Upper lobe of left lung (tissue), 6 donors: ENCODE results near the gene MADD. TPM values are rescaled to one million over a fixed set of nuclear protein-coding genes. Genes with fewer than 3 reads are reported as not detected.

Experiments used
- ATAC-seq, 2 donors: fragments of 200-7000 bp; cut with Tn5 transposase; one replicate each; pipeline ENCODE4 v1.9.1; 2022; ENCODE audit warnings: mild to moderate bottlenecking in 2 of 2, moderate library complexity in 2 of 2; ENCODE audit not compliant: low FRiP score in 2 of 2
- DNase-seq, 2 donors: peaks; one replicate each; pipeline ENCODE4 v3.0.0-alpha.2; 2019 to 2020
- H3K27ac ChIP-seq, 4 donors: fragments of 200-600 bp; sonication (generic); one replicate each; pipeline ENCODE4 v1.5.1; 2016 to 2019
- H3K27me3 ChIP-seq, 4 donors: fragments of 200-600 bp; sonication (generic); one replicate each; pipeline ENCODE4 v1.5.1; 2017 to 2019
- H3K36me3 ChIP-seq, 4 donors: fragments of 200-600 bp; sonication (generic); one replicate each; pipeline ENCODE4 v1.5.1; 2016 to 2019
- H3K4me1 ChIP-seq, 4 donors: fragments of 200-600 bp; sonication (generic); one replicate each; pipeline ENCODE4 v1.5.1; 2018 to 2019
- H3K4me3 ChIP-seq, 4 donors: fragments of 200-600 bp; sonication (generic); one replicate each; pipeline ENCODE4 v1.5.1; 2017 to 2019; ENCODE audit warnings: mild to moderate bottlenecking in 2 of 4, moderate library complexity in 1 of 4
- H3K9me3 ChIP-seq, 4 donors: fragments of 200-600 bp; sonication (generic); one replicate each; pipeline ENCODE4 v1.5.1; 2018 to 2019
- EP300 ChIP-seq, 4 donors: sonication (generic); formaldehyde crosslinking; IDR thresholded peaks; one replicate each; pipeline ENCODE4 v1.5.1; 2017; ENCODE audit warnings: antibody characterized with exemption in 4 of 4, control low read depth in 2 of 4
- POLR2A ChIP-seq, 4 donors: fragments of 450-650 bp; IDR thresholded peaks; one replicate each; pipeline ENCODE4 v1.5.1; 2016 to 2017; ENCODE audit warnings: antibody characterized with exemption in 4 of 4, mild to moderate bottlenecking in 2 of 4
- POLR2AphosphoS5 ChIP-seq, 2 donors: sonication (generic); formaldehyde crosslinking; IDR thresholded peaks; one replicate each; pipeline ENCODE4 v1.5.1; 2017; ENCODE audit warnings: antibody characterized with exemption in 2 of 2
- WGBS, 2 donors: methylation state at CpG; one replicate each; pipeline ENCODE4 v1.1.5; 2017 to 2018; 5-methylcytosine and 5-hydroxymethylcytosine counted together
- total RNA-seq, 6 donors: library from RNA; depleted of rRNA in 4 of 6; stranded (reverse); fragments of >200 nt in 4 of 6; gene quantifications; one replicate each; pipeline versions ENCODE4 v1.1.0 to v1.2.1, GENCODE V29; 2016 to 2021
- TF ChIP-seq, protein P1 (sequence below), 6 experiments: fragments of 450-650 bp in 4 of 6; fragments of 200-600 bp in 2 of 6; sonication (generic) in 2 of 6; IDR thresholded peaks; one replicate each; pipeline ENCODE4 v1.5.1; 2016 to 2019; ENCODE audit warnings: antibody characterized with exemption in 6 of 6
- donor health status: DM: no; HTN: no; CAD: no; lungs with moderate emphysema.
- donor health status: DM: no; HTN: yes; CAD: no; lungs with severe emphysema.

Gene MADD
- total RNA-seq, 6 donors from 2014 or later: 39.6 to 129 (median 47.9) TPM

DNA sequence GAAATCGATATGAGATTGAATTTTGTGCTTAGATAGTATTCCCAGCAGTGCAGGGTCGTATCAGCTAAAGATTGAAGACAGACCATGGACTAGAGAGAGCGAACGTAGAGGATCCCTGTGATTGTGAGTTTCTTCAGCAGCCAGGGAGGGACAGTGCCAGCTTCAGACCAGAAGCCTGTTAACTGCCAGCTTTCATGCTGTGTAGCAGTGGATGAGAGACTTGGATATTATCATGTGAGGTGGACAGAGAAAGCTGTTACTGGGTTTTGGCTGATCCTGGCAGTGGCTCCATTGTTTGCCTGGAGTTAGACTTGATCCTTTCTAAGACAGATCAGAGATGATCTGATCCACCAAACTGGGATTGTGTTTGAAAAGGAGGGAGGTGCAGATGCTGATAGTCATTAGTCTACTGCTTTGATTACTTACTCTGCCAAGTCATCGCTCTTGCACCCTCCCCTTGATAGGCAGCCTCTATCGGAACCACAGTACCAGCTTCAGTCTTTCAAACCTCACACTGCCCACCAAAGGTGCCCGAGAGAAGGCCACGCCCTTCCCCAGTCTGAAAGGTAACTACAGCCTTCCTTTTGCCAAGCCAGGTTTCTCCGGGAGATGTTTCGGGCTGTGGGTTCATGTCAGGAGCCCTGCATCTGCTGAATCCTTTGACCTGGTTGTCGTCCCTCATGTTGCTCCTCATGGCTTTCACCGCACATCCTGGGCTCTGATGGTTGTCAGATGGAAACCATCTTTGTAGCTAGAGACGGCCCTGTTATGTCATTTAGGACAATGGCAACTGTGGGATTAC lies 16.2 kb downstream of the MADD start:
- TF ChIP-seq POLR2A (IDR thresholded peaks at IDR 0.05) (no peak), POLR2AphosphoS5 (IDR thresholded peaks at IDR 0.05) (no peak), EP300 (IDR thresholded peaks at IDR 0.05) (no peak)
- TF ChIP-seq, protein P1, sequence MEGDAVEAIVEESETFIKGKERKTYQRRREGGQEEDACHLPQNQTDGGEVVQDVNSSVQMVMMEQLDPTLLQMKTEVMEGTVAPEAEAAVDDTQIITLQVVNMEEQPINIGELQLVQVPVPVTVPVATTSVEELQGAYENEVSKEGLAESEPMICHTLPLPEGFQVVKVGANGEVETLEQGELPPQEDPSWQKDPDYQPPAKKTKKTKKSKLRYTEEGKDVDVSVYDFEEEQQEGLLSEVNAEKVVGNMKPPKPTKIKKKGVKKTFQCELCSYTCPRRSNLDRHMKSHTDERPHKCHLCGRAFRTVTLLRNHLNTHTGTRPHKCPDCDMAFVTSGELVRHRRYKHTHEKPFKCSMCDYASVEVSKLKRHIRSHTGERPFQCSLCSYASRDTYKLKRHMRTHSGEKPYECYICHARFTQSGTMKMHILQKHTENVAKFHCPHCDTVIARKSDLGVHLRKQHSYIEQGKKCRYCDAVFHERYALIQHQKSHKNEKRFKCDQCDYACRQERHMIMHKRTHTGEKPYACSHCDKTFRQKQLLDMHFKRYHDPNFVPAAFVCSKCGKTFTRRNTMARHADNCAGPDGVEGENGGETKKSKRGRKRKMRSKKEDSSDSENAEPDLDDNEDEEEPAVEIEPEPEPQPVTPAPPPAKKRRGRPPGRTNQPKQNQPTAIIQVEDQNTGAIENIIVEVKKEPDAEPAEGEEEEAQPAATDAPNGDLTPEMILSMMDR (IDR thresholded peaks at IDR 0.05): no peak
- no peaks in the 10 kb centered on the region for H3K27me3 ChIP-seq
- H3K36me3 ChIP-seq: peaks cover 77 to 100% (median 98%) of the 10 kb centered on the region in 4 donors
- no peaks in the 10 kb centered on the region for H3K9me3 ChIP-seq
- H3K4me3 ChIP-seq: no peak overlapping the region
- ATAC-seq (no peak), DNase-seq (no peak)
- 95 to 97% methylated on average over 13 of the region's 13 CpGs for WGBS, 2 donors
- no peaks in the 10 kb centered on the region for H3K4me1 ChIP-seq
- no peak overlapping the region for H3K27ac ChIP-seq

GRCh38 chr11:47288066-47288465 lies 18.1 kb downstream of the MADD start:
- Histone ChIP-seq H3K27me3 (no peaks in the 10 kb centered on the region), H3K36me3 (peaks cover 74 to 100% (median 98%) of the 10 kb centered on the region in 4 donors), H3K4me1 (no peaks in the 10 kb centered on the region), H3K9me3 (no peaks in the 10 kb centered on the region), H3K27ac (no peak overlapping the region), H3K4me3 (no peak overlapping the region)
- 84 to 92% methylated on average over 5 of the region's 5 CpGs for WGBS, 2 donors
- ATAC-seq (no peak), DNase-seq (no peak)
- TF ChIP-seq POLR2AphosphoS5 (IDR thresholded peaks at IDR 0.05) (no peak), POLR2A (IDR thresholded peaks at IDR 0.05) (no peak), EP300 (IDR thresholded peaks at IDR 0.05) (no peak)
- TF ChIP-seq, protein P1 (IDR thresholded peaks at IDR 0.05): no peak

- TF ChIP-seq, protein P1 (IDR thresholded peaks at IDR 0.05): no peak
- TF ChIP-seq EP300 (IDR thresholded peaks at IDR 0.05) (no peak), POLR2AphosphoS5 (IDR thresholded peaks at IDR 0.05) (no peak), POLR2A (IDR thresholded peaks at IDR 0.05) (no peak)
- H3K27me3 ChIP-seq: no peaks in the 10 kb centered on the region
- H3K36me3 ChIP-seq: peaks cover 67 to 100% (median 95%) of the 10 kb centered on the region in 4 donors
Measured at GRCh38 chr11:47289856-47290255, 19.9 kb downstream of the MADD start.

DNA sequence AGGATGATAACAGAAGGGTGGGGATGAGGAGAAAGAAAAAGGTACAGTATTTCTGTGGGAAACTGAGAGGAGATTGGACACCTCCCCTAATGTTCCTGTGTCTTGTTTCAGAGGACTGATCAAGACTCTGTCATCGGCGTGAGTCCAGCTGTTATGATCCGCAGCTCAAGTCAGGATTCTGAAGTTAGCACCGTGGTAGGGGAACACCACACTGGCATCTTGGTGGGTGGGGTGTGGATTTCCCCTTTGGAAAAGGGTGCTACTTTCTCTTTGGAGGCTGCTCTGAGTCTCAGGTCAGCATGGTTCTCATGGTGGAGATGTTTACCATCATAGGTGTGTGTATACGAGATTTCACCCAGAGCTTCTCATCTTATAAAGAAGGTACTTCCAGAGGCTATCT lies 25.5 kb downstream of the MADD start:
- Histone ChIP-seq H3K9me3 (peaks cover 0 to 8% (median 5%) of the 10 kb centered on the region in 4 donors), H3K36me3 (peaks cover 48 to 100% (median 90%) of the 10 kb centered on the region in 4 donors), H3K27me3 (no peaks in the 10 kb centered on the region), H3K4me3 (no peak overlapping the region), H3K4me1 (no peaks in the 10 kb centered on the region), H3K27ac (no peak overlapping the region)
- no peak for TF ChIP-seq POLR2A (IDR thresholded peaks at IDR 0.05)
- TF ChIP-seq, protein P1 (IDR thresholded peaks at IDR 0.05): no peak
- no peak for TF ChIP-seq EP300 (IDR thresholded peaks at IDR 0.05)
- TF ChIP-seq POLR2AphosphoS5 (IDR thresholded peaks at IDR 0.05): no peak
- ATAC-seq (no peak), DNase-seq (no peak)
- WGBS, 2 donors: 94% methylated on average over 5 of the region's 5 CpGs

More at GRCh38 chr11:47289856-47290255, 19.9 kb downstream of the MADD start:
- Histone ChIP-seq H3K27ac (no peak overlapping the region), H3K4me1 (no peaks in the 10 kb centered on the region), H3K4me3 (no peak overlapping the region), H3K9me3 (no peaks in the 10 kb centered on the region)
- 94 to 95% methylated on average over 15 of the region's 15 CpGs for WGBS, 2 donors
- ATAC-seq: no peak
- DNase-seq: peak in 1 of 2 donors; percentile 30
